Spleen (tissue), 7 donors: ENCODE measurements around the gene TTC32.

Source experiments
- POLR2A ChIP-seq, 3 donors: fragments of 450-650 bp; IDR thresholded peaks; one replicate each; pipeline ENCODE4 v1.5.1; 2017; ENCODE audit warnings: antibody characterized with exemption in 3 of 3, mild to moderate bottlenecking in 1 of 3
- TF ChIP-seq, protein P1 (sequence below), 11 experiments: fragments of 200-600 bp in 7 of 11; fragments of 450-650 bp in 4 of 11; sonication (generic) in 4 of 11; IDR thresholded peaks in 8 of 11; conservative IDR thresholded peaks in 3 of 11; 1 replicate in 7 of 11; 2 replicates in 4 of 11; pipeline versions ENCODE4 v1.4.0 to v1.8.0; 2016 to 2021; ENCODE audit warnings: antibody characterized with exemption in 11 of 11, inconsistent platforms in 4 of 11, mild to moderate bottlenecking in 1 of 11
- donor health status: DM: no; HTN: no; CAD: no; lungs with moderate emphysema.
- donor health status: DM: no; HTN: no; CAD: no.
- donor health status: DM: no; HTN: no; CAD: no.

DNA sequence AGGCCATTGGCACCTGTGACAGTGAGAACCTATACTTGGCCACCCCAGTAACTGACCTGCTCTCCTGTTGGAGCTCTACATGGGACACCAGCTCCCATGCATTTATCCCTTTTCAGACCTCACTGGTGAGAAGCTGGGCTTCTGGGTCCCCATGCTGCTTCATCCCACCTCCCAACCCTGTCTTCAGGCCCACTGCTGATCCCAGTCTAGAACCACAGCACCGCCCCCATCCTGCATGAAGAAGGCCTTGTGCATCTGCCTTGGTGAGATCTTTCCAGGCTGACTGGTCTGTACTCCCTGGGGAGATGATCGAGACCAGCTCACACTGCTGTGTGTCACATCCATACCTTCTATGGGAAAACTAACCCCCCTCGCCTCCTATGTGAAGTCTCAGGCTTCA, 22.7 kb downstream of the TTC32 start:
- TF ChIP-seq, protein P1, sequence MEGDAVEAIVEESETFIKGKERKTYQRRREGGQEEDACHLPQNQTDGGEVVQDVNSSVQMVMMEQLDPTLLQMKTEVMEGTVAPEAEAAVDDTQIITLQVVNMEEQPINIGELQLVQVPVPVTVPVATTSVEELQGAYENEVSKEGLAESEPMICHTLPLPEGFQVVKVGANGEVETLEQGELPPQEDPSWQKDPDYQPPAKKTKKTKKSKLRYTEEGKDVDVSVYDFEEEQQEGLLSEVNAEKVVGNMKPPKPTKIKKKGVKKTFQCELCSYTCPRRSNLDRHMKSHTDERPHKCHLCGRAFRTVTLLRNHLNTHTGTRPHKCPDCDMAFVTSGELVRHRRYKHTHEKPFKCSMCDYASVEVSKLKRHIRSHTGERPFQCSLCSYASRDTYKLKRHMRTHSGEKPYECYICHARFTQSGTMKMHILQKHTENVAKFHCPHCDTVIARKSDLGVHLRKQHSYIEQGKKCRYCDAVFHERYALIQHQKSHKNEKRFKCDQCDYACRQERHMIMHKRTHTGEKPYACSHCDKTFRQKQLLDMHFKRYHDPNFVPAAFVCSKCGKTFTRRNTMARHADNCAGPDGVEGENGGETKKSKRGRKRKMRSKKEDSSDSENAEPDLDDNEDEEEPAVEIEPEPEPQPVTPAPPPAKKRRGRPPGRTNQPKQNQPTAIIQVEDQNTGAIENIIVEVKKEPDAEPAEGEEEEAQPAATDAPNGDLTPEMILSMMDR (IDR thresholded peaks at IDR 0.05 in 8 of 11, conservative IDR thresholded peaks at IDR 0.05 in 3 of 11), result no peak
- TF ChIP-seq POLR2A (IDR thresholded peaks at IDR 0.05), result no peak
